Erythroblast (primary cell): ENCODE measurements around the gene AIF1.

Experiments used
- GATA1 ChIP-seq: IDR thresholded peaks from 2 replicates; pipeline ENCODE4 v1.6.1; 2011; ENCODE audit warnings: low read depth, mild to moderate bottlenecking, control low read depth, low read length, moderate library complexity
- POLR2A ChIP-seq: IDR thresholded peaks from 2 replicates; pipeline ENCODE4 v1.6.1; 2011; ENCODE audit warnings: mild to moderate bottlenecking, low read length

- no peak for TF ChIP-seq POLR2A
- TF ChIP-seq GATA1 = no peak
These were observed 16.2 kb downstream of the AIF1 start for GRCh38 chr6:31631209-31631608.
